ENCODE data around the gene SPAAR.
A peak's percentile ranks its signal among the peaks of the same experiment; 100 is the strongest.
"Not testable (repeated sequence)": the region's sequence is repeated elsewhere in the genome, so short reads cannot be mapped to it uniquely, and the experiment has no call there.

Gene SPAAR

GRCh38 chr9:35923927-35924763 is 14.9 kb downstream of the SPAAR start:
- DNase-seq, result no peak

- DNase-seq, result no peak
Measured at GRCh38 chr9:35928591-35929452, 19.5 kb downstream of the SPAAR start.

GRCh38 chr9:35929453-35929718 is 20.1 kb downstream of the SPAAR start:
- DNase-seq, result no peak

GRCh38 chr9:35930521-35930920 is 21.2 kb downstream of the SPAAR start:
- DNase-seq, result no peak

GRCh38 chr9:35930989-35931388 is 21.7 kb downstream of the SPAAR start:
- DNase-seq, result no peak

- DNase-seq, result no peak
Measured at GRCh38 chr9:35932735-35933134, 23.4 kb downstream of the SPAAR start.

GRCh38 chr9:35933550-35934067 is 24.3 kb downstream of the SPAAR start:
- DNase-seq, result no peak

- DNase-seq, result not testable (repeated sequence)
Measured at GRCh38 chr9:35934069-35934468, 24.8 kb downstream of the SPAAR start.

- DNase-seq, result no peak
Measured at GRCh38 chr9:35935261-35935660, 26.0 kb downstream of the SPAAR start.

- no peak for DNase-seq
Measured at GRCh38 chr9:35935755-35936509, 26.6 kb downstream of the SPAAR start.

GRCh38 chr9:35937227-35937626 is 27.9 kb downstream of the SPAAR start:
- DNase-seq, result no peak

GRCh38 chr9:35938474-35939356 is 29.4 kb downstream of the SPAAR start:
- DNase-seq, result no peak

GRCh38 chr9:35939679-35940250 is 30.5 kb downstream of the SPAAR start:
- DNase-seq, result no peak

GRCh38 chr9:35940458-35941407 is 31.4 kb downstream of the SPAAR start:
- DNase-seq, result no peak

GRCh38 chr9:35942286-35942685 is 33.0 kb downstream of the SPAAR start:
- DNase-seq, result no peak

- no peak for DNase-seq
Measured at GRCh38 chr9:35944173-35944572, 34.9 kb downstream of the SPAAR start.

GRCh38 chr9:35944841-35945240 is 35.6 kb downstream of the SPAAR start:
- DNase-seq, result no peak

- DNase-seq, result peak; percentile 82
Measured at GRCh38 chr9:35945341-35946018, 36.2 kb downstream of the SPAAR start.

- no peak for DNase-seq
Measured at GRCh38 chr9:35948451-35948850, 39.2 kb downstream of the SPAAR start.

GRCh38 chr9:35948901-35949318 is 39.6 kb downstream of the SPAAR start:
- no peak for DNase-seq
